SK-N-SH treated with all-trans-retinoic acid at 6 μM for 48 hours (cell line): ENCODE measurements around the gene LRRC28.

ENCODE experiments used
- ARNTL ChIP-seq: fragments of 450-650 bp; formaldehyde crosslinking; IDR thresholded peaks from 2 replicates; pipeline ENCODE4 v1.5.0; 2020; ENCODE audit warnings: low read depth, mild to moderate bottlenecking, moderate library complexity, borderline replicate concordance
- PATZ1 ChIP-seq: fragments of 250-450 bp; sonication (Bioruptor Pico); IDR thresholded peaks from 2 replicates; pipeline ENCODE4 v1.8.0; 2020; ENCODE audit warnings: mild to moderate bottlenecking, moderate library complexity, borderline replicate concordance
- PPARA ChIP-seq: fragments of 250-450 bp; sonication (Bioruptor Pico); IDR thresholded peaks from 2 replicates; pipeline ENCODE4 v1.5.0; 2020; ENCODE audit warnings: mild to moderate bottlenecking, borderline replicate concordance
- ZNF8 ChIP-seq: fragments of 450-650 bp; formaldehyde crosslinking; IDR thresholded peaks from 2 replicates; pipeline ENCODE4 v1.5.0; 2020; ENCODE audit warnings: mild to moderate bottlenecking, moderate library complexity

DNA sequence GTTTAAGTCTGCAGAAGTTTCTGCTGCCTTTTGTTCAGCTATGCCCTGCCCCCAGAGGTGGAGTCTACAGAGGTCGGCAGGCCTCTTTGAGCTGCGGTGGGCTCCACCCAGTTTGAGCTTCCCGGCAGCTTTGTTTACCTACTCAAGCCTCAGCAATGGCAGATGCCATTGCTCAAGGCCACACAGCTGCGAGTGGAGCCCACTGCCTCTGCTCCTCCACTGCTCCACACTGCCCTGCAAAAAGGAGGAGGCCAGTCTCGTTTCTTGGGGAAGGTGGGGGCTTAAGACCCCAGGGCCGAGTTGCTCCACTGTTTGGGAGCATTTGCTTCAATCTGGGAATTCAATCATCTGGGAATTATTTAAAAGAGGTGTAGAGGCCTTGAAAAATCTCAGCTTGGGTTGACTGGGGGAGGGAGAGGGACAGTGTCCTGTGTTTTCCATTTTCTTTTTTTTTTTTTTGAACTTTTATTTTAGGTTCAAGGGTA, 169.9 kb downstream of the LRRC28 start:
- TF ChIP-seq PATZ1 (CRISPR knock-in tag) (no peak), ZNF8 (CRISPR knock-in tag) (no peak), PPARA (no peak), ARNTL (CRISPR knock-in tag) (no peak)
